ENCODE measurements around the gene NPC2.
"Not testable (repeated sequence)": the region's sequence is repeated elsewhere in the genome, so short reads cannot be mapped to it uniquely, and the experiment has no call there.

The NPC2 gene

DNA sequence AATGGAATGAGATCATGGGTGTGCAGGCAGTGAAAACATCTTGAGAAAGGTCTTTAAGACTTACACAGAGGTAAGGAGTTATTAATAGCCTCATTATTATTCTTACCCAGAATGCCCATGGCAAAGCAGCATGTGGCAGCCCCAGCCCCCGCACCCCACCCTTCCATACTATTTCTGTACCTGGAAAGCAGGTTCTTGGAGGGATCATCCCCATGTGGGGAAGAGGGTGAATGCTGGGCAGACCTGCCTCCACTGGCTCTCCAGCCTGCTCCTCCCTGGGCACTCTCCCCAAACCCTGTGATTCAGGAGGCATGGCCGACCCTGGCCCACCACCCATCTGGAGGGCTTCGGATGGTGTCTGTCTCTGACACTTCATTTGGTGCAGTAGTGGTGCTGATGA, 28.3 kb downstream of the NPC2 start:
- DNase-seq: no peak

DNA sequence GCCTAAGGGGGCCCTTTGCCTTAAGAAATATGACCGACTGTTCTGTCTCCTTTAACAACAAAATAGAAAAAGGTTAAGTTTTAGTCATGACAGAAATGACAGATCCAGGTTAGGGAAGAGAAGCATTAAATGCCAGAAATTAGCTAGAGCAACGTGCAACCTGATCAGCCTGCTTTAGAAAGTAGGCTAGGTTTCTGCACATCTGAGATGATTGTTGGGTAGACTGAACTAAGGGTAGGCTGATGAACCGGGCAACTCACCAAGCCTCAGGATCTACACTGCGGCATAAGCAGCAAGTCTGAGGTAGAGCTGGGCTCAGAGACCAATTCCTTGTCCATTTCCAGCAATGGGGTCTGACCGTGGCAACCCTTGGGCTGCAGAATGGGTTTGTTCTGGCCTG, 29.4 kb downstream of the NPC2 start:
- DNase-seq: no peak

DNA sequence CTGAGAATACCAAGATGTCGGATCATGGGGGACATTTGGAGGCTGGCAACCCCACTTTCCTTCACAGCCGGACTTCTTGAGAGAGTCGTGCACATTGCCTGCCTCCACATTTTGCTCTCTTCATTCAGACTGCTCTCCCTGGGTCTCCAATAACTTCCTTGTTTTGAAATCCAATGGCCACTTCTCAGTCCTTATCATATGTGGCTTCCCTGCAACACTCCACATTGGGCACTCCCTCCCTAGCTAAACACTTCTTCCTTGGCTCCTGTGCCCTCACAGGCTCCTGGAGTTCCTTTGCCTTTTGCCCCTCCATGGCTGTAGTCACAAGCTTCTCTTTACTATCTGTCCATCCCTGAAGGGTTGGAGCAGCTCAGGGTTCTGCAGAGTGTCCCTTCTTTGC, 30.1 kb downstream of the NPC2 start:
- DNase-seq: no peak

DNA sequence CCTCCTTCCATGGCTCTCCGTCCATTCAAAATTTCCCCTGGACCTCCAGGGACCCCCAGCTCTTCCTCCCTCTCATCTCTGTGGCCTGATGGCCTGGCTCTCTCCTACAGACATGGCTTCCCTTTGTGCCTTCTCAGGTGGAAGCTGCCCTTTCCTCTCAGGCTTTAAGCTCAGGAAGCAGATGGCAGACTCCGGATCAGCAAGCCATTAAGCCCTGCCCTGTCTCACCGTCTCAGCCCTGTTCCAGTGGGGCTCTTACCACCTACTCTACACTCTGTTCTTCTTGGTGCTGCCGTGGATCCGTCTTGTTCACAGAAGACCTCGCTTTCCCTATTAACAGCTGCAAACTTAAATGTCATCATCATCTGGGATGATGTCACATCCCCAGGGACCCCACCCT, 33.1 kb downstream of the NPC2 start:
- no peak for DNase-seq

DNA sequence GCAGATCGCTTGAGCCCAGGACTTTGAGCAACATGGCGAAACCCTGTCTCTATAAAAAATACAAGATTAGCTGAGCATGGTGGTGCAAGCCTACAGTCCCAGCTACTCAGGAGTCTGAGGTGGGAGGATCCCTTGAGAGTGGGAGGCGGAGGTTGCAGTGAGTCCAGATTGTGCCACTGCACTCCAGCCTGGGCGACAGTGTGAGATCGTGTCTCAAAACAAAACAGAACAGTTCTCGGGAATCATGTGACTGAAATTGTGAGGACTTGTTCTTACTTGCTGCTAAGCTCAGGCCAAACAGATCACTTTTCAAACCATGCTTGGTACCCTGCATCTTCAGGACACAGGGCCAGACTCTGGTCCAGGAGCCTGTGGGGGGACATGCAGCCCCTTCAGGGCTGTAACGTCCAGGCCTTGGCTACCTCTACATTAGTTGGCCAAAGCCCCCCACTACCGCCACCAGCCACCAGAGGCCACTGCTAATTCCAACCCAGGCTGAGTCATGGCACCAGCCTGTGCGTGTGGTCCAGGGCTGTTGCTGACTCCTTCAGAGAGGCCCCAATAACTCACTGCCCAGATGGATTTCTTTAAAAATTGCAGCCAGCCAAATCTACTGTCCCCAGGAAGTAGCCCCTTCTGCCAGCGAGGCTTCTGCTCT, 33.7 kb downstream of the NPC2 start:
- no peak for DNase-seq

DNA sequence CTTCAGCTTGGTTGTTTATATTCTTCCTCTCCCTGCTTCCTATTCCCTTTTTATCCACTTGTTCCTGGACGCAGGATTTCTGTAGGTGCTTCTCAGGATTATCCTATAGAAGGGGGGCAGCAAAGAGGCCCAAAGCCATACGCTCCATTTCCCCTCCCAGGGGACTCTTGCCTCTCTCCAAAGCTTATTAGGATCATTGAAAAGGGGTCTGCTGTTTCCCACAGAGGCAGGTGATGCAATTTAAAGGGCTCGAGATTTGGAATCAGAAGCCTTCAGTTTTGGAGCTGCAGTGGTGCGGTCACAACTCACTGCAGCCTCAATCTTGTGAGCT, 35.6 kb downstream of the NPC2 start:
- DNase-seq: no peak

DNA sequence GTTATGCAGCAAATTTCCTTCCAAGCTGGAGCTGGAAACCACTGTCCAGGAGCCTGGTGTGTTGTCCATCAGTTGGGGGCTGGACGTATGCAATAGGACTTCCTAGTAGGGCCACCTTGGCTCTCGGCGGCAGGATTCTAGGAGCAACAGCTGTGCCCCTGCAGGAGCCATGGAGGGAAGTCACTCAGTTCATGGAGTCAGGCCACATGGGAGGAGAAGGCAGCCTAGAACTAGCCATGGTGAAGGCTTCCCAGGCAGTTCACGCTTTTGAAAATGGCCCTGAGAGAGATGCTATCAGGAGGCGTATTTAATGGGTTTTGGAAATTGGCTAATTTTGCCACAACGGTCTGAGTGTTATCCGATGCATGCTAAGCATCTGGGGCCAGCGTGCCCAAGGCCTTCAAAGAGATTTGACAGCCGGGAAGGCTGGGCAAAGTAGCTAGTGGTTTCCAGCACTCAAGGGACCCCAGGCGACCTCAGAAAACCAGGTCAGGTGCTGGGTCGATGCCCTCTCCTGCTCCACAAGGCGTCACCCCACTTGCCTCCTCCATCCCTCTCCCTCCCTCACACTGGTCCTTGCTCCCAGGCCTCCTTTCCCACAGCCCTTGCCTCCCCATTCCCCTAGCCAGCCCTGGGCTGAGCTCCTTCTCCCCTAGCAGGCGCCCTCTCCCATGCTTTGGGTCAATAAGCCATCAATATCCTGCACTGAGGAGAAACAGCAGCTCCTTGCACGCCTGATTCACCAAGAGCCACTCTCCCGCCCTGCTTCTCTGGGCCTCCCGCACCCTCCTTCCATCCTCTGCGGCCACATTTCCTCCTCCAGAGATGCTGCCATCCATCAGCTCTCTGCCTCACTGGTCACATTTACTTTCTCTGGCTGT, 36.2 kb downstream of the NPC2 start:
- no peak for DNase-seq

DNA sequence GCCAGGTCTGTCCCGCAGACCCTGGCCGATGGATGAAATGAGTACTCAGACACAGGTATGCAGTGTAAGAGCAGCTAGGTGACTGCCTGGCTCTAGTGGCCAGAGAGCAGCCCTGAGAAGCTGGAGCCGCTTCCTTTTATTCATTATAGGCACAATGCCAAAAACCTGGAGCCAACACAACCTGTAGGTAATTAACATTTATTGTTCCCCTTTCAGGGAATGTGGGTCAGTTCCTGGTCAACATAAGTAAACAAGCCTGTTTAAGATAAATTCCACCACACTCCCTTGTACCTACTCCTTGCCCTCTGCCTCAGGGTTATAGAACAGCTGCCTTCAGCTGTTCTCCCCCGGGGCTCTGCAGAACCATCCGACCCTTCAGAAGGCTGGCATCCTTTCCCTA, 38.7 kb downstream of the NPC2 start:
- DNase-seq: not testable (repeated sequence)

DNA sequence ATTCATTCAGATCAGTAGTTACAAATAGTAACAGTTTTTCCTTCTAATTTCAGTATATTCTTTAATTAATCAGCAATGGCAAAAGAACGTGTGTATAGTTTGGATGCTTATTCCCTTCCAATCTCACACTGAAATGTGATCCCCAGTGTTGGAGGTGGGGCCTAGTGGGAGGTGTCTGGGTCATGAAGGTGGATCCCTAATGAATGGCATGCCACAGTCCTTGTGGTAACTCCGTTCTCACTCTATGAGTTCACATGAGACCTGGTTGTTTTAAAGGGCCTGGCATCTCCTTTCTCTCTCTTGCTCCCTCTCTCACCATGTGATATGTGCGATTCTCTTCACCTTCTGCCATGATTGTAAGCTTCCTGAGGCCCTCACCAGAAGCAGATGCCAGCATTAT, 48.2 kb downstream of the NPC2 start:
- no peak for DNase-seq

DNA sequence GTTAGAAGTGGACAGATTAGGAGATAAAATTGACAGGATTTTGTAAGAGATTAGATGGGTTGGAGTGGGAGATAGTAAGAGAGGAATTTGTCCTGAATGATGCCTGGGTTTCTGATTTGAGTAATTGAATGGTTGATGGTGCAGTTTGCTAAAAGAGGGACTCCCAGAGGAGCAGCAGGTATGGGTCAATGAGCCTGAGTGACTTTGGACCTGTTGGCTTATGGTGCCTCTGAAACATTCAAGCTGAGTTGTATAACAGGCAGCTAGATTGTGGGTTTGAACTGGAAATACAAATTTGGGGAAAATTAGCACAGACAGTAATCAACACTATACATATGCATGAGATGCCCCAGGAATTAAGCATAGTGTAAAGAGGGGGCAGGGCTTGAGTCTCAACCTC, 50.3 kb downstream of the NPC2 start:
- no peak for DNase-seq

DNA sequence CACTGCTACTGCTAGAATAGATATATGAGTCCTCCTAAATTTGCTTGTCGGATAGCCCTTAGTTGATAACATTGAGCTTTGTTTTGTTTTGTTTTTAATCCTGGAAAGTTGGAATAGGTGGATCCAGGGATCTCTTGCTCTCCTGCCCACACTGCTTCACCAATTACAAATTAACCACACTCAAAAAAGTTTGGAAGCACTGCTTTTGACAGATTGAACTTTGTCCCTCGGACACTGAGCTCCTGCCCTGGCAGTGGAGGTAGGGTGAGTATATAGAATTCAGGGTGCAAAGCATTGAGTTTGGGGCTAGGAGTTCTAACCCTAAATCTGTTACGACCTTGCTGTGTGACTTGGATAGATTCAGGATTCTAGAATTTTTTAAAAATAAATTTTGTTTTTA, 52.0 kb downstream of the NPC2 start:
- DNase-seq: no peak

DNA sequence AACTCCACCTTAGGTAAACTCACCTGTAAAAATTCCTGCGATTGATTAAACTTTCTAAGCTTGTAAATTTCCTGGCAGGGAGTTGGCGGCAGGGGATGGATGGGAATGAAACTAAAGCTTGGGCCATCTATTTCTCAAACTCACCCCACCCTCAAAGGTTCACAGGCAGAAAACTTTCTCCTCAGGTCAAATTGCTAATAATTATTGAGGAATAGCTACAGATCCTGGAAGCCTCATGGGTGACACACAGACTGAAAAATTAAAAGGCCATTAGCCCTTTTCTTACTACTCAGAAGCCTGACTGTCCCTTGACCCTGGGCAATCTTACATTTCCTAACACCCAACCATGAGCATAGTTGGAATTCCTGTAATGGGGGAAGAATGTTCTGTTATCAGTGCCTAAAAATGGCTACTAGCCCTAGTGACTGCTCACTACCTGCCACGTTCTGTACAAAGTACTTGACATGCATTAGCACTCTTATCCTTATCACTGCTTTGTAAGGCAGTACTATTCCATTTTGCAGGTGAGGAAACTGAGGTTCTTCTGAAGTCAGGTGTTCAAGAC, 54.7 kb downstream of the NPC2 start:
- no peak for DNase-seq

DNA sequence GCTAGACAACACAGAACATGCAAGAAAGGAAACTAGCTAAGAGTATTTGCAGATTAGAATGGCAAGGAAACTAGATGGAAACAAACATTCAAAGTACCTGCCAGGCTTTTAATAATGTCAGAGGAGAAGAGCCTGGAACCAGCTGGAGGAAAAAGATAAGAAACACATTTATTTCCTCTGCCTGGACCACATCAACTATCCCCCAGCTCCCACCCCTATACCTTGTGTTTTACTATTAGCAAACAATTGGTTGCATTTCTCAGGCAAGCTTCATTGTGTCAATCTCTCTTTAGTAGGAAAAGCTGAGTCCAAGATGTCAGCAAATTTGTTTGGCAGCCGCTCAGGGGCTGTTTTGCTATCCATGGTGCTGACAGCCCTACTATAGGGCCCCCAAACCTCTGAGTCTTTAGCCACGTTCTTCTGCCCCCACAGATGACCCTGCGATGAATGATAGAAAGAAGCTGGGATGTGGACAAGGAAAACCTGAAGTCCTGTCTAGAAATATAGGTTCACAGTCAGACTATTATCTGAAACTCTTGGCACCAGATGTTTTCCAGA, 55.5 kb downstream of the NPC2 start:
- DNase-seq: no peak

DNA sequence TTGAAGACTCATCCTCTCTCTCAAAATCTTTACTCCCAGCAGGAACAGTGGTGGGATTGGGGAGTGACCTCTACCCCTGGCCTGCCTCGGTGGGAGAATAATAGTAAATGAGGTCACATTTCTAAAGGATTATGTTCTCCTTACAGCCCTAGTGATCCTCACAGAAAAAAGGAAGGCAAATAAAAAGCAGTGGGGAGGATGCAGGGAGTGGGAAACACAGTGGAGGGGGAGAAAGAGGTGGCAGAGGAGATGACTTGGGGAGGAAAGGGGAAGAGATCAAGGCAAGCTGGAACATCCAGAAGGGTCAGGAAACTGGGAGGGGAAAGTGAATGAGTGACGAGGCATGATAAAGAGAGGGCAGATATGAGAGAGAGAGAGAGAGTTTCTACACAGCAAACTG, 58.8 kb downstream of the NPC2 start:
- DNase-seq: no peak

DNA sequence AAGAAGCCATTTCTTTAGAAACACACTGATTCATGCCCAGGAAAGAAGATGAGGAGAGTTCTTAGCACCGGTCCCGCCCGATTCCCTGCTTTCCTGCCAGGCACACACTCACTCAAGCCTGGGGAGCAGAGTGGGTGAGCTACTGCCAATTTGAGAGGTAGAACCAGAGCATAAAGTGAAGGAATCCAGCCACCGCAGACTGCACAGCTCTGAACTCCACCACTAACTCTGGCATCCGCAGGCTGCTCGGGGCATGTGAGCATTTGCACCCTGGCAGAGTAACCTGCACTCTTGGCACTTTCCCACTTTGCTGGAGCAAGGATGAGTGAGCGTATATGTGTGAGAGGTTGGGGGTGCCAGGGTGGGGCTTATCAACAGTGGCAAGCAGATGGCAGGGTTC, 63.1 kb downstream of the NPC2 start:
- DNase-seq: no peak

Data from NCI-H1105 treated with DMSO at 0.1 percent for 48 hours (cell line).